CD4-positive, alpha-beta T cell treated with Interleukin-15 for 1 hour (primary cell): ENCODE data around the gene CNN1.
"Not testable (repeated sequence)": the region's sequence is repeated elsewhere in the genome, so short reads cannot be mapped to it uniquely, and the experiment has no call there.

Experiments used
- DNase-seq: peaks from one replicate; pipeline ENCODE4 v3.0.0-alpha.2; 2020

CNN1 gene

GRCh38 chr19:11570039-11570462 is 31.4 kb downstream of the CNN1 start:
- DNase-seq = no peak

- DNase-seq = not testable (repeated sequence)
Observed at GRCh38 chr19:11573354-11573753, 34.7 kb downstream of the CNN1 start.

DNA sequence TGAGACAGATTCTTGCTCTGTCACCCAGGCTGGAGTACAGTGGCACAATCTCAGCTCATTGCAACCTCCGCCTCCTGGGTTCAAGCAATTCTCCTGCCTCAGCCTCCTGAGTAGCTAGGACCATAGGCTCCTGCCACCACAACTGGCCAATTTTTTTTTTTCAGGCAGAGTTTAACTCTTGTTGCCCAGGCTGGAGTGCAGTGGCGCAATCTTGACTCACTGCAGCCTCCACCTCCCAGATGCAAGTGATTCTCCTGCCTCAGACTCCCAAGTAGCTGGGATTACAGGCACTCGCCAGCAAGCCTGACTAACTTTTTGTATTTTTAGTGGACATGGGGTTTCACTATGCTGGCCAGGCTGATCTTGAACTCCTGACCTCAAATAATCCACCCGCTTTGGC is 35.1 kb downstream of the CNN1 start:
- not testable (repeated sequence) for DNase-seq

- DNase-seq = peak; percentile 30
Observed at GRCh38 chr19:11574689-11575088, 36.0 kb downstream of the CNN1 start.

- no peak for DNase-seq
Observed at GRCh38 chr19:11576227-11576626, 37.6 kb downstream of the CNN1 start.

DNA sequence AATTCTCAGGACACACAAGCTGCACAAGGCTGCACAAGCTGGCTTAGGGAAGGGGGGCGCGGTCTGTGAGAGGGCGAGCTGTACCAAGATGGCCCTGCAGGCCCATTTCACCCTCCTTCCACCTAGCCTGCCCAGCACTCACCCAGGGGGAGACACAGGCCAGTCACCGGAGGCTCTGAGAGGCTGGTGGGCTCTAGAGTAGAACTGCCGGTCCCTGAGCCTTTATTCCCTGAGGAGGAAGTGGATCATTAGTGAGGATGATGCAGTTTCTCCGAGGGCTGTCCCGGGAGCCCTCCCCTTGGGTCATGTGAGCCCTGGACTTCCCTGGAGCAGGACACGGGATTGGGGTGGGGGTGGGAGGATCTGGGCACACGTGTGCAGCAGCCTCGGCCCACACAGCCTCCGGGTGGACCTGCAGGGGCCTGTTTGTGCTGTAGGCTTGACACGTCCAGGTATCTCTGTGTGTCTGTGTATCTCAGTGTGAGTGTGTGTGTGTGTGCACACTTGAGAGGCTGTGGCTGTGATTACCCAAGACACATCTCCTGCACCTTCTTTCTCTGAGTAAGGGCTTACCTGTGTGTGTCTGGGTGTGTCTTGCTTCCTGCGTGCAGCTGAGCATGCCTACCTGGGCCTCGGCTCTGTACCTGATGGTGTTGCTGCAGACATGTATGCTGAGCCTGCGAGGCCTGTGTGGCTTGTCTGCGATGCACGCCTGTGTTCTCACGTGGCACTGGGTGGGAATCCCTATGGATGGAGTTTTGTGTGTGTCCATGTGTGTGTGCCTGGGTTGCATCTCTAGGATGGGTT is 39.0 kb downstream of the CNN1 start, which contains the start of gene ACP5:
ACP5 (minus strand) TSS at position 195 of the 807 bp plus-strand sequence. CDS start 328 bp downstream, outside the sequence.
- DNase-seq = no peak

DNA sequence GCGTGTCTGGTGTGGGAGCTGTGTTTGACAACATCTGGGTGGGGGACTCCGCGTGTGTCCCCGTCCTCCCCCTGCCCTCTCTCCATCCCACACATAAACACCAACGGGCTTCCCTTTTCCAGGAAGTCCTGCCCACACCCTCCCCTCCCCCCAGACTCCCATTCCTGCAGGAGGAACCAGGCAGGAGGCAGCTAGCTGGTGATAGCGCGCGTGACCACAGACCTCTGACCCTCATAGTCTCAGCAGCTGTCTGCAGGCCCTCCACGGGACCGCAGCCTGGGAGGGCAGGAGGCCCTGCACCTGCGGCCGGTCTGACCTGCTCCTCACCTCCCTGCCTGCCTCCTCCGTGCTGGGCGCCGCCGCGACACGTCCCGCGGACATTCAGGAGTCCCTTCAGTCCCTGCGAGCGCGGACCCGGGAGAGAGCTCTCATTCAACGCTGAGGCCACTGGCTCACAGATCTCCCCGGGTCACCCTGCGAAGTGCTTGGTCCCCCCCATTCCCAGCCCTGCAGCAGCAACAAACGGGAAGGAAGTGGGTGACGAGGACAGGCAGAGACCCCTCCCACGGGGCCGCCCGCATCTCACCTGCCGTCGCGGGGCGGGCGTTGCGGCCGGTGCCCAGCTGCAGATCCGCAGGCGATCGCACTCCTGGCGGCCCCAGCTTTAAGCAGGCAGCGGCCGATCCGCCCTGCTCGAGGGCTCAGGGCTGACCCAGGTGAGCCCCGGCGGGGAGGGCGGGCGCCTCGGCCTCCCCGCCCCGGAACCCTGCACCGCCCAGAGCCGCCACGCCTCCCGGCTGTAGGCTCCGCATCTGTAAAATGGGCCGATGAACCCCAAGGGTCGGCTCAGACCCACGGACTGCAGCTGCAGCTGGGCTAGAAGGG is 39.8 kb downstream of the CNN1 start:
- DNase-seq = no peak

GRCh38 chr19:11580116-11580515 is 41.5 kb downstream of the CNN1 start:
- no peak for DNase-seq

- peak; percentile 81 for DNase-seq
Observed at GRCh38 chr19:11581740-11582139, 43.1 kb downstream of the CNN1 start.

- no peak for DNase-seq
Observed at GRCh38 chr19:11586331-11586730, 47.7 kb downstream of the CNN1 start.

DNA sequence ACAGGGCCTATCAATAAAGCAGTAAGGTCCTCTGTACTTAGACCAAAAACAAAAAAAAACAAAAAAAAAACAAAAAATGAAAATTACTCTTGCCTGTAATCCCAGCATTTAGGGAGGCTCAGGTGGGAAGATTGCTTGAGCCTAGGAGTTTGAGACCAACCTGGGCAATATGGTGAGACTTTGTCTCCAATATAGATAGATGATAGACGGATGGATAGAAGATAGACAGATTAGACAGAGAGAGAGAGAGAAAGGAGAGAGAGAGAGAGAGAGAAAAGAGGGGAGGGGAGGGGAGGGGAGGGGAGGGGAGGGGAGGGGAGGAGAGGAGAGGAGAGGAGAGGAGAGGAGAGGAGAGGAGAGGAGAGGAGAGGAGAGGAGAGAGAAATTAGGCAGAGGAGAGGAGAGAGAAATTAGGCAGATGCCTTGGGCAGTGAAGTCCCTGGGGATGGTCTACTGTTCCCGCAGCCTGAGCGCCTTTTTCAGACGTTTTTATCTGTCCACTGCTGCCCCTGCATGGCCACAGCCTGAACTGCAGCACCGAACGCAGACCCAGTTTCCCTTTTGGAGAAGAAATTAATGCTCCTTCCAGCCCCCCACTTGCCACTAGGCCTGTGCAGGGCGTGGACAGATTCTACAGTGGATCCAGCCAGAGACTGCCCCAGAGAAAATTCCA is 48.8 kb downstream of the CNN1 start:
- peak; percentile 77 for DNase-seq

DNA sequence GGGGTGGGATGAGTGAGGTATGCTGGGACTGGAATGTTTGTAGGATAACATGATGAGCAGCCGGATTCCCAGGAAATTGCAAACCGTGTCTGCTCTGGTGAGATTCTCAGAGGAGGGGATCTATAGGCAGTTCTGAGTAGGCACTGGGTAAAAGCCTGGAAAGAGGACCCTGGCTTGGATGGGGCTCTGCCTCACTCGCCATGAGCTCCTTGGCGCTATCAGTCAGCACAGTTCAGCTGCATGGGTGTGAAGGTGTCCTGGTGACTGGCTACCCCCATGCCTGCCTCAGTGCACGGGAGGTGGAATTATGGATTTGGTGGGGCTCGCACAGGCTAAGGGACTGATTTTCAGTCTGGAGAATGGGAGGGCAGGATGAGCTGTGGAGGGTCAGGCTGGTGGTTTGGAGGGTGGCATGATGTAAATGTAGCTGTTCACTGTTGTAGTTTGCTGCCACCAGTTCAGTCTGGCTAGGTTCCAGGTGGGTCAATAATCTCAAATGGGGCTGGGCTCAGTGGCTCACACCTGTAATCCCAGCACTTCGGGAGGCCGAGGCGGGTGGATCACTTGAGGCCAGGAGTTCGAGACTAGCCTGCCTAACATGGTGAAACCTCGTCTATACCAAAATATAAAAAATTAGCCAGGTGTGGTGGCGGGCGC is 49.5 kb downstream of the CNN1 start:
- no peak for DNase-seq

DNA sequence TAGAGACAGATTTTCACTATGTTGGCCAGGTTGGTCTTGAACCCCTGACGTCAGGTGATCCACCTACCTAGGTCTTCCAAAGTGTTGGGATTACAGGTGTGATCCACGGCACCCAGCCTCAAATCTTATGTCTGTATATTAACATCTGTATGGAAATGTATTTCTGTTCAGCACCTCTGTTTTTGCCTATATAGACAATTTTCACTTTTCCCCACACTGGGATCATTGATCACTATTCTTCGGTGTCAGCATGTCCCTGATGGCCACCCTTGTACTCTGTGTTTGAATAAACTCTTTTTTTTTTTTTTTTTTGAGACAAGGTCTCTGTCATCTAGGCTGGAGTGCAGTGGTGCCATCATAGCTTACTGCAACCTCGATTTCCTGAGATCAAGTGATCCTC is 55.4 kb downstream of the CNN1 start:
- no peak for DNase-seq

DNA sequence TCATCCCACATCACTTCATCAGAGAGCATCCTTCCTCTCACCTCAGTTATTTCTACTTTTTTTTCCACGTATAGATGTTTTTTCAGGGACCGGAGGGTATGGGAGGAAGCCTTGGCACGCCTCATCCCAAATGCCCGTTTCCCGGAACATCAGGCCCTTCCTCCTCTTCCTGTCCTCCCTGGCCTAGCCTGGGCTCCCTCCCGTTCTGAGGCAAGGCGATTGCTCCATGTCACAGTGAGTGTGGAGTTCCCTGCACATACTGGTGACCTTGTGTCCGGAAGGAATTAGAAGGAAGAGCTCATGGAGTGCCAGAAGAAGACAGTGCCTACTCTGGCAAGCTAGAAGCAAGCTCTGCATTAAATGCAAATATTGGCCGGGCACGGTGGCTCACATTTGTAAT is 57.5 kb downstream of the CNN1 start:
- no peak for DNase-seq

GRCh38 chr19:11597202-11598102 is 58.8 kb downstream of the CNN1 start, which contains the start of gene ZNF627:
TSS of gene ZNF627 (plus strand) at chr19:11597483. CDS start at chr19:11597628, 145 bp downstream.
- DNase-seq = peak; percentile 99

GRCh38 chr19:11598103-11598483 is 59.4 kb downstream of the CNN1 start:
- DNase-seq = no peak

DNA sequence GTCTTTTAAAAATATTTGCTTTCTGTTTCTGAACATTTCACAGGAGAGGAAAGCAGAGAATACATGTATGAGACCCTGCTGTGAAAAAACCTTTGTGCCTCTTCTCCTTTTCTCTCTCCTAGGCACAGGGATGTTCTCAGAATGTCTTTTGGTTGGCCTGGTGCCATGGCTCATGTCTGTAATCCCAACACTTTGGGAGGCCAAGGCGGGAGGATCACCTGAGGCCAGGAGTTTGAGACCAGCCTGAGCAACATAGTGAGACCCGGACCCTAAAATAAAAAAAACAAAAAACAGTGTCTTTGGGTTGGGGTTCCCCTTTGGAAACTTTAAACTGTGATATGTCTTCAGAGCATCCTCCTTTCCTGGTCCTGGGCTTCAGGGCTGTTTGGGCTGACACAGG is 60.1 kb downstream of the CNN1 start:
- DNase-seq = no peak

DNA sequence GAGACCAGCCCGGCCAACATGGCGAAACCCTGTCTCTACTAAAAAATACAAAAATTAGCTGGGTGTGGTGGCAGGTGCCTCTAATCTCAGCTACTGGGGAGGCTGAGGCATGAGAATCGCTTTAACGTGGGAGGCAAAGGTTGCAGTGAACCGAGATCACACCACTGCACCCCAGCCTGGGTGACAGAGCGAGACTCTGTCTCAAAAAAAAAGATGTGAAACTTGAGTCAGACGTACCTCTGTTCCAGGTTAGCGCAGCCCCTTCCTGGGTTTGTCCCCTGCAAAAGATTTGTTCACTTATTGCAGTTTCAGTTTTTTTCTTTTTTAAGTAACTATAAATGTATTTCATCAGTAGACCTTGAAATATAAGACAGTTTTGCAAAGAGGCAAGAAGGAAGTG is 61.1 kb downstream of the CNN1 start:
- DNase-seq = not testable (repeated sequence)
